ENCODE measurements around the gene HSF4.

The HSF4 gene

GRCh38 chr16:67208154-67208896 lies 43.8 kb downstream of the HSF4 start:
- Histone ChIP-seq H3K36me3 (peaks cover 10 to 43% (median 26%) of the 10 kb centered on the region in 11 experiments; a peak in 21 of 22 replicates), H3K9ac (peak overlapping the region in 3 of 11 experiments; percentile 15 to 41 (median 34); a peak in 3 of 22 replicates), H3K27ac (0 out of 22 replicates have a peak overlapping the region, but pooled peaks of 1 of the 11 experiments have one; percentile 10), H3K9me3 (replicated peaks in 1 of 11) (no peaks in the 10 kb centered on the region), H4K20me1 (peaks cover 0 to 48% (median 14%) of the 10 kb centered on the region in 11 experiments; a peak in 12 of 22 replicates), H3K27me3 (no peaks in the 10 kb centered on the region), H3K4me2 (peak overlapping the region in 3 of 11 experiments; percentile 33 to 37 (median 35); a peak in 5 of 22 replicates), H3K4me1 (peaks cover 0 to 22% (median 5%) of the 10 kb centered on the region in 10 experiments; a peak in 9 of 20 replicates), H3K4me3 (no peak overlapping the region)
- TF ChIP-seq Cebpa-rat (IDR thresholded peaks at IDR 0.05), result no peak

- Histone ChIP-seq H3K4me2 (no peak overlapping the region), H4K20me1 (peaks cover 0 to 36% (median 7%) of the 10 kb centered on the region in 11 experiments; a peak in 11 of 22 replicates), H3K9me3 (replicated peaks in 1 of 11) (no peaks in the 10 kb centered on the region), H3K4me3 (no peak overlapping the region), H3K9ac (no peak overlapping the region), H3K27me3 (no peaks in the 10 kb centered on the region), H3K36me3 (peaks cover under 1 to 31% (median 14%) of the 10 kb centered on the region in 11 experiments; a peak in 17 of 22 replicates), H3K27ac (no peak overlapping the region), H3K4me1 (peaks cover 0 to 22% (median 5%) of the 10 kb centered on the region in 10 experiments; a peak in 9 of 20 replicates)
- no peak for TF ChIP-seq Cebpa-rat (IDR thresholded peaks at IDR 0.05)
These were observed 45.0 kb downstream of the HSF4 start for GRCh38 chr16:67209565-67209964.

GRCh38 chr16:67210069-67210937 lies 45.8 kb downstream of the HSF4 start:
- no peak overlapping the region for H3K4me3 ChIP-seq
- peaks cover 0 to 24% (median 5%) of the 10 kb centered on the region in 10 experiments; a peak in 10 of 20 replicates for H3K4me1 ChIP-seq
- H3K4me2 ChIP-seq, result no peak overlapping the region
- H3K9ac ChIP-seq, result no peak overlapping the region
- H3K27me3 ChIP-seq, result no peaks in the 10 kb centered on the region
- H4K20me1 ChIP-seq, result peaks cover 0 to 33% (median 6%) of the 10 kb centered on the region in 11 experiments; a peak in 8 of 22 replicates
- no peak for TF ChIP-seq Cebpa-rat (IDR thresholded peaks at IDR 0.05)
- H3K27ac ChIP-seq, result no peak overlapping the region
- H3K36me3 ChIP-seq, result peaks cover 0 to 26% (median 10%) of the 10 kb centered on the region in 11 experiments; a peak in 13 of 22 replicates
- H3K9me3 ChIP-seq (replicated peaks in 1 of 11), result no peaks in the 10 kb centered on the region

GRCh38 chr16:67211674-67212073 lies 47.1 kb downstream of the HSF4 start:
- H4K20me1 ChIP-seq, result peaks cover 0 to 21% (median 0%) of the 10 kb centered on the region in 11 experiments; a peak in 5 of 22 replicates
- H3K4me2 ChIP-seq, result no peak overlapping the region
- H3K9me3 ChIP-seq (replicated peaks in 1 of 11), result no peaks in the 10 kb centered on the region
- H3K27ac ChIP-seq, result no peak overlapping the region
- TF ChIP-seq Cebpa-rat (IDR thresholded peaks at IDR 0.05), result no peak
- H3K36me3 ChIP-seq, result peaks cover 0 to 12% (median 0%) of the 10 kb centered on the region in 11 experiments; a peak in 5 of 22 replicates
- peaks cover 6 to 38% (median 12%) of the 10 kb centered on the region in 10 experiments for H3K4me1 ChIP-seq
- no peak overlapping the region for H3K9ac ChIP-seq
- H3K4me3 ChIP-seq, result no peak overlapping the region
- H3K27me3 ChIP-seq, result no peaks in the 10 kb centered on the region

- Histone ChIP-seq H3K27ac (no peak overlapping the region), H3K4me3 (no peak overlapping the region), H4K20me1 (peaks cover 0 to 10% (median 0%) of the 10 kb centered on the region in 11 experiments; a peak in 4 of 22 replicates), H3K36me3 (peaks cover 0 to 1% (median 0%) of the 10 kb centered on the region in 11 experiments; a peak in 1 of 22 replicates), H3K9ac (no peak overlapping the region; a peak in 1 of 22 replicates), H3K27me3 (no peaks in the 10 kb centered on the region), H3K4me2 (no peak overlapping the region; a peak in 1 of 22 replicates), H3K9me3 (replicated peaks in 1 of 11) (no peaks in the 10 kb centered on the region), H3K4me1 (peaks cover 17 to 39% (median 23%) of the 10 kb centered on the region in 10 experiments)
- TF ChIP-seq Cebpa-rat (IDR thresholded peaks at IDR 0.05), result no peak
These were observed 48.2 kb downstream of the HSF4 start for GRCh38 chr16:67212766-67213165.

GRCh38 chr16:67213197-67214019 lies 48.9 kb downstream of the HSF4 start:
- Histone ChIP-seq H3K4me1 (peaks cover 23 to 39% (median 29%) of the 10 kb centered on the region in 10 experiments), H3K27ac (no peak overlapping the region), H3K36me3 (no peaks in the 10 kb centered on the region), H3K9me3 (replicated peaks in 1 of 11) (no peaks in the 10 kb centered on the region), H3K4me3 (no peak overlapping the region), H3K4me2 (no peak overlapping the region; a peak in 1 of 22 replicates), H3K9ac (no peak overlapping the region; a peak in 1 of 22 replicates), H4K20me1 (peaks cover 0 to 4% (median 0%) of the 10 kb centered on the region in 11 experiments; a peak in 3 of 22 replicates), H3K27me3 (no peaks in the 10 kb centered on the region)
- TF ChIP-seq Cebpa-rat (IDR thresholded peaks at IDR 0.05), result no peak

- Histone ChIP-seq H4K20me1 (no peaks in the 10 kb centered on the region), H3K27ac (no peak overlapping the region), H3K9ac (no peak overlapping the region), H3K4me2 (peak overlapping the region in 3 of 11 experiments; percentile 77 to 86 (median 85); a peak in 6 of 22 replicates), H3K4me3 (no peak overlapping the region), H3K27me3 (no peaks in the 10 kb centered on the region), H3K4me1 (peaks cover 37 to 59% (median 41%) of the 10 kb centered on the region in 10 experiments), H3K36me3 (no peaks in the 10 kb centered on the region), H3K9me3 (replicated peaks in 1 of 11) (no peaks in the 10 kb centered on the region)
- TF ChIP-seq Cebpa-rat (IDR thresholded peaks at IDR 0.05), result no peak
These were observed 51.2 kb downstream of the HSF4 start for GRCh38 chr16:67215706-67216105.

Measured in BLaER1 treated with 17β-estradiol and CSF1 and Interleukin-3, amounts not matched to agents 10 nM and 100 nM (cell line).